ENCODE data around the gene SCG3.

The SCG3 gene

GRCh38 chr15:51760805-51761204 lies 79.5 kb downstream of the SCG3 start:
- TF ChIP-seq CTCF (IDR thresholded peaks at IDR 0.05; ENCODE audit: borderline replicate concordance, extremely low read depth, low read length, poor library complexity, severe bottlenecking) (no peak), EZH2 (IDR thresholded peaks at IDR 0.05; ENCODE audit: borderline replicate concordance, low read depth, low read length, severe bottlenecking) (no peak)
- DNase-seq = no peak
- Histone ChIP-seq H3K4me3 (ENCODE audit: low read depth in 1 of 2, low read length in 2 of 2) (no peak overlapping the region), H3K79me2 (ENCODE audit: insufficient read depth, low read length) (peaks cover 18% of the 10 kb centered on the region), H3K4me2 (ENCODE audit: insufficient read depth, low read length) (no peak overlapping the region), H3K4me1 (ENCODE audit: insufficient read depth, low read length) (peaks cover 10% of the 10 kb centered on the region), H2AFZ (ENCODE audit: low read depth, low read length) (no peak overlapping the region), H4K20me1 (ENCODE audit: insufficient read depth, low read length) (no peaks in the 10 kb centered on the region), H3K36me3 (ENCODE audit: insufficient read depth, low read length) (no peaks in the 10 kb centered on the region), H3K9ac (ENCODE audit: low read depth, low read length) (no peak overlapping the region), H3K27me3 (ENCODE audit: insufficient read depth, low read length, poor library complexity) (no peaks in the 10 kb centered on the region), H3K9me3 (ENCODE audit: insufficient read depth, low read length, severe bottlenecking) (no peaks in the 10 kb centered on the region), H3K27ac (ENCODE audit: low read length) (no peak overlapping the region)
- no peak for ATAC-seq (ENCODE audit: insufficient read depth, low read depth)

DNA sequence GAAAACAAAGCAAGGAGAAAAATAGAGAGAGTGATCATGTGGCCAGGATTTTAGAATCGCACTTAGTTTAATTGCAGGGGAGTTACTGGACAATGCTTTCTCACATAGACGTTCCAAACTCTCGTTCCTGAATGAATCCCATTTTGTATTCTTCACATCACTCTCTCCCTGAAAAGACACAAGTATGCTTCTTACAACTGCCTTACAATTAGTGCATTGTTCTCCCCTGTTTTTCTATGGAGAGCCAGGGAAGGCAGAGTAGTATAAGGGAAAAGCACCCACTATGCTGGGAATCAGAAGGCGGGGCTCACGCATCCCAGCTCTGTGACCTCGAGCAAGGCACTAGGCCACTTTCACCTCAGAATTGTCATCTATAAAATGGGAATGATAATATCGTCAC lies 84.4 kb downstream of the SCG3 start:
- Histone ChIP-seq H3K4me1 (ENCODE audit: insufficient read depth, low read length) (no peaks in the 10 kb centered on the region), H3K27me3 (ENCODE audit: insufficient read depth, low read length, poor library complexity) (no peaks in the 10 kb centered on the region), H4K20me1 (ENCODE audit: insufficient read depth, low read length) (no peaks in the 10 kb centered on the region), H3K9me3 (ENCODE audit: insufficient read depth, low read length, severe bottlenecking) (no peaks in the 10 kb centered on the region), H3K9ac (ENCODE audit: low read depth, low read length) (no peak overlapping the region), H3K4me2 (ENCODE audit: insufficient read depth, low read length) (no peak overlapping the region), H3K27ac (ENCODE audit: low read length) (no peak overlapping the region), H3K36me3 (ENCODE audit: insufficient read depth, low read length) (peaks cover 15% of the 10 kb centered on the region; the same call in 1 of the 2 replicates), H3K79me2 (ENCODE audit: insufficient read depth, low read length) (peaks cover 2% of the 10 kb centered on the region; the same call in 1 of the 2 replicates), H3K4me3 (ENCODE audit: low read depth in 1 of 2, low read length in 2 of 2) (no peak overlapping the region), H2AFZ (ENCODE audit: low read depth, low read length) (no peak overlapping the region)
- TF ChIP-seq CTCF (IDR thresholded peaks at IDR 0.05; ENCODE audit: borderline replicate concordance, extremely low read depth, low read length, poor library complexity, severe bottlenecking) = no peak
- TF ChIP-seq EZH2 (IDR thresholded peaks at IDR 0.05; ENCODE audit: borderline replicate concordance, low read depth, low read length, severe bottlenecking) = no peak
- DNase-seq = no peak
- ATAC-seq (ENCODE audit: insufficient read depth, low read depth) = no peak

DNA sequence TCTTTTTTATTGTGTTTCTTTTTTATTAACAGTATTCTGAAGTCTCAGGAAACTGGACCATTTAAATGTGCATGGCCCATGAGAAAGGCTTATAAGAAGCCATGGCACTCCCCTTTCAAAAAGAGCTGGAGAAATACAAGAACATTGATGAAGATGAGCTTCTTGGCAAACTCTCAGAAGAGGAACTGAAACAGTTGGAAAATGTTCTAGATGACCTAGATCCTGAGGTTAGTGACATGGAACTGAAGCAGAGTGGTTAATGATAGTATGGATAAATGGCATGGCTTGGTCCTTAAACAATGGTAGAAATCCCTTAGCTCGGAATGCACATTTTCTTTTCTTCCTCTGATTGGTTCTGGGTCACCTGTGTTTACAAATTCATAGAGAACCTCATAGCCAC lies 85.0 kb downstream of the SCG3 start:
- ATAC-seq (ENCODE audit: insufficient read depth, low read depth) (no peak), DNase-seq (no peak)
- no peak overlapping the region for H2AFZ ChIP-seq (ENCODE audit: low read depth, low read length)
- TF ChIP-seq CTCF (IDR thresholded peaks at IDR 0.05; ENCODE audit: borderline replicate concordance, extremely low read depth, low read length, poor library complexity, severe bottlenecking) (no peak), EZH2 (IDR thresholded peaks at IDR 0.05; ENCODE audit: borderline replicate concordance, low read depth, low read length, severe bottlenecking) (no peak)
- peaks cover 15% of the 10 kb centered on the region; the same call in 1 of the 2 replicates for H3K36me3 ChIP-seq (ENCODE audit: insufficient read depth, low read length)
- H3K27me3 ChIP-seq (ENCODE audit: insufficient read depth, low read length, poor library complexity) = no peaks in the 10 kb centered on the region
- H3K79me2 ChIP-seq (ENCODE audit: insufficient read depth, low read length) = peaks cover 2% of the 10 kb centered on the region; the same call in 1 of the 2 replicates
- H3K4me1 ChIP-seq (ENCODE audit: insufficient read depth, low read length) = no peaks in the 10 kb centered on the region
- H4K20me1 ChIP-seq (ENCODE audit: insufficient read depth, low read length) = no peaks in the 10 kb centered on the region
- no peaks in the 10 kb centered on the region for H3K9me3 ChIP-seq (ENCODE audit: insufficient read depth, low read length, severe bottlenecking)
- H3K4me3 ChIP-seq (ENCODE audit: low read depth in 1 of 2, low read length in 2 of 2) = no peak overlapping the region
- H3K9ac ChIP-seq (ENCODE audit: low read depth, low read length) = no peak overlapping the region
- no peak overlapping the region for H3K4me2 ChIP-seq (ENCODE audit: insufficient read depth, low read length)
- H3K27ac ChIP-seq (ENCODE audit: low read length) = no peak overlapping the region

DNA sequence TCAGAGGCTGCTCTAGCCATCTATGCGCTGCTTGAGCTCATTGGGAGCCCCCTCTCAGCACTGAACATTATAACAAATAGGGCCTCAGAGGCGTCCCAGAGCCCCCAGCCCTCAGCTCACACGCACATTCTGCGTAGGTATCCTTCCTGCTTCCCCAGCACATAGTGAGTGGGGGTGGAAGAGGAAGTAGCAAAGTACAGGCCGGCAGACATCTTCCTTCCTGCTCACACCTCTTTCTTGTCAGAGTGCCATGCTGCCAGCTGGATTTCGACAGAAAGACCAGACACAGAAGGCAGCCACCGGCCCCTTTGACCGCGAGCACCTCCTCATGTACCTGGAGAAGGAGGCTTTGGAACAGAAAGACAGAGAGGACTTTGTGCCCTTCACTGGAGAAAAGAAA lies 86.7 kb downstream of the SCG3 start:
- no peaks in the 10 kb centered on the region for H4K20me1 ChIP-seq (ENCODE audit: insufficient read depth, low read length)
- no peak overlapping the region for H3K27ac ChIP-seq (ENCODE audit: low read length)
- no peak overlapping the region for H3K4me2 ChIP-seq (ENCODE audit: insufficient read depth, low read length)
- no peaks in the 10 kb centered on the region for H3K9me3 ChIP-seq (ENCODE audit: insufficient read depth, low read length, severe bottlenecking)
- H3K4me1 ChIP-seq (ENCODE audit: insufficient read depth, low read length) = no peaks in the 10 kb centered on the region
- no peak overlapping the region for H2AFZ ChIP-seq (ENCODE audit: low read depth, low read length)
- no peak for ATAC-seq (ENCODE audit: insufficient read depth, low read depth)
- DNase-seq = no peak
- peaks cover 18% of the 10 kb centered on the region; the same call in 1 of the 2 replicates for H3K36me3 ChIP-seq (ENCODE audit: insufficient read depth, low read length)
- no peak overlapping the region for H3K4me3 ChIP-seq (ENCODE audit: low read depth in 1 of 2, low read length in 2 of 2)
- no peaks in the 10 kb centered on the region for H3K79me2 ChIP-seq (ENCODE audit: insufficient read depth, low read length)
- H3K9ac ChIP-seq (ENCODE audit: low read depth, low read length) = no peak overlapping the region
- TF ChIP-seq EZH2 (IDR thresholded peaks at IDR 0.05; ENCODE audit: borderline replicate concordance, low read depth, low read length, severe bottlenecking) (no peak), CTCF (IDR thresholded peaks at IDR 0.05; ENCODE audit: borderline replicate concordance, extremely low read depth, low read length, poor library complexity, severe bottlenecking) (no peak)
- no peaks in the 10 kb centered on the region for H3K27me3 ChIP-seq (ENCODE audit: insufficient read depth, low read length, poor library complexity)
